Endothelial cell of umbilical vein (primary cell): Measurements from ENCODE around the gene SARNP. TPM values are rescaled to one million over a fixed set of nuclear protein-coding genes. Genes with fewer than 3 reads are reported as not detected.

Experiments
- BruUV-seq: library from RNA; stranded (reverse); fragments of 400-500 nt; replicated peaks from 2 replicates; lab custom pipeline; 2021; lab: Mats Ljungman, UMichigan
- CTCF ChIA-PET: fragments of 300-600, 350-600 bp; sonication (Branson Sonifier 250); formaldehyde crosslinking; loops from one replicate; lab custom pipeline; 2021; ENCODE audit warnings: antibody characterized with exemption, inconsistent platforms; lab: Charles Lee
- POLR2A ChIA-PET: fragments of 300-600, 350-600 bp; sonication (Branson Sonifier 250); formaldehyde crosslinking; loops from one replicate; lab custom pipeline; 2021; ENCODE audit warnings: antibody characterized with exemption, inconsistent platforms; lab: Charles Lee
- DNase-seq: peaks from one replicate; pipeline ENCODE4 v3.0.0-alpha.2; 2011; ENCODE audit warnings: low read depth, low spot score
- FAIRE-seq: peaks from 2 replicates; lab custom pipeline; 2011; peaks lifted over from hg19 to GRCh38; lab: Jason Lieb, UNC
- H2AFZ ChIP-seq: 2 replicates; pipeline ENCODE4 v1.6.0; 2012; ENCODE audit warnings: low read depth, low read length, control low read depth, inconsistent platforms
- H3K27ac ChIP-seq: 2 replicates; pipeline ENCODE4 v1.5.1; 2011; ENCODE audit warnings: low read depth, mild to moderate bottlenecking, control low read depth, low read length, moderate library complexity; ENCODE audit not compliant: insufficient read depth
- H3K27me3 ChIP-seq, 2 experiments: 2 replicates each; pipeline versions ENCODE4 v1.6.0 to v1.6.1; 2011; ENCODE audit warnings: low read length in 2 of 2, mixed read lengths in 1 of 2; ENCODE audit not compliant: control insufficient read depth in 2 of 2, insufficient read depth in 2 of 2
- H3K36me3 ChIP-seq, 2 experiments: 2 replicates in 1 of 2; 3 replicates in 1 of 2; pipeline ENCODE4 v1.5.1; 2011; ENCODE audit warnings: low read length in 2 of 2, mild to moderate bottlenecking in 1 of 2, moderate library complexity in 1 of 2; ENCODE audit not compliant: control insufficient read depth in 2 of 2, insufficient read depth in 2 of 2; ENCODE audit errors: extremely low read depth in 1 of 2
- H3K4me1 ChIP-seq: 3 replicates; pipeline ENCODE4 v1.5.1; 2011; ENCODE audit warnings: mild to moderate bottlenecking, low read length; ENCODE audit not compliant: control insufficient read depth, insufficient read depth; ENCODE audit errors: extremely low read depth
- H3K4me2 ChIP-seq: 2 replicates; pipeline ENCODE4 v1.6.1; 2011; ENCODE audit warnings: low read length, control low read depth, mixed read lengths; ENCODE audit not compliant: insufficient read depth
- H3K4me3 ChIP-seq, 3 experiments: fragments of 200-600 bp in 1 of 3; sonication (generic), shearing (Covaris generic) in 1 of 3; replicated peaks in 1 of 3; 2 replicates each; pipeline ENCODE4 v1.5.1; 2011 to 2016; ENCODE audit warnings: control low read depth in 3 of 3, low read length in 3 of 3, mild to moderate bottlenecking in 2 of 3, inconsistent platforms in 1 of 3, low read depth in 1 of 3, moderate library complexity in 1 of 3; ENCODE audit not compliant: insufficient read depth in 1 of 3
- H3K79me2 ChIP-seq: 2 replicates; pipeline ENCODE4 v1.6.0; 2012; ENCODE audit warnings: low read length, inconsistent platforms; ENCODE audit not compliant: control insufficient read depth, insufficient read depth
- H3K9ac ChIP-seq: replicated peaks from 2 replicates; pipeline ENCODE3; 2011; ENCODE audit warnings: low read length, control low read depth; ENCODE audit not compliant: insufficient read depth; ENCODE audit errors: extremely low read depth
- H3K9me1 ChIP-seq: replicated peaks from 3 replicates; pipeline ENCODE4 v1.6.0; 2011; ENCODE audit warnings: mild to moderate bottlenecking, low read length; ENCODE audit not compliant: control insufficient read depth, insufficient read depth; ENCODE audit errors: extremely low read depth
- H3K9me3 ChIP-seq: replicated peaks from 2 replicates; pipeline ENCODE4 v1.5.1; 2012; ENCODE audit warnings: low read length, inconsistent platforms; ENCODE audit not compliant: control insufficient read depth, insufficient read depth
- H4K20me1 ChIP-seq: replicated peaks from 2 replicates; pipeline ENCODE3; 2011; ENCODE audit warnings: mild to moderate bottlenecking, low read length; ENCODE audit not compliant: control insufficient read depth, insufficient read depth; ENCODE audit errors: extremely low read depth
- CTCF ChIP-seq, 2 donors: IDR thresholded peaks; 1 replicate in 1 of 2; 2 replicates in 1 of 2; pipeline ENCODE4 v1.5.1; 2011; ENCODE audit warnings: low read length in 2 of 2, mild to moderate bottlenecking in 2 of 2, moderate library complexity in 2 of 2, control low read depth in 1 of 2, inconsistent platforms in 1 of 2, low read depth in 1 of 2; ENCODE audit not compliant: insufficient read depth in 1 of 2; ENCODE audit errors: extremely low read depth in 1 of 2
- EZH2 ChIP-seq: IDR thresholded peaks from 2 replicates; pipeline ENCODE4 v1.6.1; 2012; ENCODE audit warnings: borderline replicate concordance, low read depth, mild to moderate bottlenecking, moderate library complexity, low read length, inconsistent platforms; ENCODE audit not compliant: severe bottlenecking
- FOS ChIP-seq: IDR thresholded peaks from 2 replicates; pipeline ENCODE4 v1.6.1; 2011; ENCODE audit warnings: mild to moderate bottlenecking, low read length, moderate library complexity, borderline replicate concordance; ENCODE audit not compliant: insufficient read depth
- GATA2 ChIP-seq: IDR thresholded peaks from 2 replicates; pipeline ENCODE4 v1.7.0; 2011; ENCODE audit warnings: low read depth, mild to moderate bottlenecking, moderate library complexity, mixed read lengths, low read length; ENCODE audit not compliant: insufficient read length, insufficient read depth
- JUN ChIP-seq: IDR thresholded peaks from 2 replicates; pipeline ENCODE4 v1.6.1; 2011; ENCODE audit warnings: borderline replicate concordance, low read depth; ENCODE audit not compliant: insufficient read length, insufficient read depth
- MAX ChIP-seq: IDR thresholded peaks from 2 replicates; pipeline ENCODE4 v1.6.1; 2011; ENCODE audit not compliant: insufficient read depth, insufficient read length
- MYC ChIP-seq: IDR thresholded peaks from one replicate; pipeline ENCODE4 v1.6.1; 2011; ENCODE audit warnings: mild to moderate bottlenecking, low read depth, low read length
- POLR2A ChIP-seq: IDR thresholded peaks from 2 replicates; pipeline ENCODE4 v1.6.1; 2012; ENCODE audit warnings: low read depth, mild to moderate bottlenecking, control low read depth, low read length
- POLR2AphosphoS5 ChIP-seq: IDR thresholded peaks from 2 replicates; pipeline ENCODE4 v1.6.1; 2012; ENCODE audit warnings: low read depth, mild to moderate bottlenecking, control low read depth, low read length, moderate library complexity; ENCODE audit not compliant: insufficient read depth
- dilution Hi-C: fragments of 300-500 bp; cut with MboI; formaldehyde crosslinking; loops from one replicate; pipeline ENCODE4 v1.15.0; 2019; ENCODE audit warnings: low sequenced_read_pairs; ENCODE audit not compliant: extremely low pct_ligation_motif_present
- intact Hi-C: fragments of 100-400 bp; cut with micrococcal nuclease; formaldehyde crosslinking; loops from one replicate; pipeline ENCODE4 v1.10.0; 2022
- polyA plus RNA-seq, 4 experiments: library from polyadenylated mRNA; depleted of rRNA in 3 of 4; stranded (reverse) in 3 of 4; unstranded in 1 of 4; fragments of >200 nt; gene quantifications; 2 replicates each; pipeline versions ENCODE4 v1.2.1 to v1.2.3, GENCODE V29; 2011 to 2012; ENCODE audit warnings: missing spikeins in 1 of 4
- total RNA-seq: library from RNA; stranded (reverse); gene quantifications from 2 replicates; pipeline ENCODE4 v1.2.3, GENCODE V29; 2021

The SARNP gene
- total and polyA plus RNA-seq, 2 donors (not counting 3 experiments of a cell fraction or from before 2014, with no cell fraction given), result 88.1 to 101 TPM

- ChIA-PET CTCF (interaction anchor here (0.6 kb wide), 1 partner anchor 995 kb away, joined by 3 read pairs; no protein-coding TSS in a partner anchor), POLR2A (no interaction called here)
- H3K4me1 ChIP-seq, result peaks cover 12% of the 10 kb centered on the region
- H3K9me3 ChIP-seq, result no peaks in the 10 kb centered on the region
- peaks cover 0 to under 1% of the 10 kb centered on the region in 2 experiments for H3K36me3 ChIP-seq
- no peak for DNase-seq
- no peak overlapping the region for H3K9ac ChIP-seq
- intact Hi-C loops, result no loop called here
- H3K9me1 ChIP-seq, result no peaks in the 10 kb centered on the region
- H2AFZ ChIP-seq, result no peak overlapping the region
- no peak for FAIRE-seq
- H3K27me3 ChIP-seq, result no peaks in the 10 kb centered on the region
- H3K4me3 ChIP-seq, result no peak overlapping the region
- TF ChIP-seq FOS (no peak), POLR2A (no peak), CTCF (IDR thresholded peaks at IDR 0.05; ENCODE audit: extremely low read depth in 1 of 2, insufficient read depth in 1 of 2, low read depth in 1 of 2, low read length in 2 of 2) (no peak), JUN (no peak), MAX (no peak), GATA2 (no peak), EZH2 (no peak), POLR2AphosphoS5 (no peak), MYC (no peak)
- H4K20me1 ChIP-seq, result no peaks in the 10 kb centered on the region
- H3K4me2 ChIP-seq, result no peak overlapping the region
- no peak overlapping the region for H3K27ac ChIP-seq
- BruUV-seq, result no TSS peak
- peaks cover 15% of the 10 kb centered on the region for H3K79me2 ChIP-seq
- dilution Hi-C loops, result no loop called here
These were observed 85.2 kb downstream of the SARNP start for GRCh38 chr12:55732288-55732687.
